Measurements from ENCODE around the gene ARFRP1. TPM values are rescaled to one million over a fixed set of nuclear protein-coding genes. Genes with fewer than 3 reads are reported as not detected.

Gene ARFRP1
- total RNA-seq, 4 donors from 2014 or later = 26.9 to 35.1 (median 27.8) TPM

- in situ Hi-C loops (cut with MboI; ENCODE audit: low sequenced_read_pairs in 4 of 4) = no loop called here
- Histone ChIP-seq H3K4me1 (peaks cover 7 to 15% of the 10 kb centered on the region in 2 donors), H3K27ac (no peak overlapping the region), H3K4me3 (no peak overlapping the region), H3K9me3 (no peaks in the 10 kb centered on the region), H3K36me3 (peaks cover 0 to 35% of the 10 kb centered on the region in 2 donors), H3K27me3 (no peaks in the 10 kb centered on the region)
- ATAC-seq (no peak), DNase-seq (no peak)
- no peak for TF ChIP-seq POLR2A (IDR thresholded peaks at IDR 0.05)
- no peak for TF ChIP-seq CTCF (IDR thresholded peaks at IDR 0.05 in 4 of 5, conservative IDR thresholded peaks at IDR 0.05 in 1 of 5)
- intact Hi-C loops (cut with DNase I; ENCODE audit: low total_unique reads) = loop anchor here (5.0 kb wide), 1 partner anchor 93 kb away; no protein-coding TSS in a partner anchor
These were observed 27.4 kb upstream of the ARFRP1 start for GRCh38 chr20:63734946-63735858.

- TF ChIP-seq CTCF (IDR thresholded peaks at IDR 0.05 in 4 of 5, conservative IDR thresholded peaks at IDR 0.05 in 1 of 5) (no peak), POLR2A (IDR thresholded peaks at IDR 0.05) (no peak)
- intact Hi-C loops (cut with DNase I; ENCODE audit: low total_unique reads) (no loop called here), in situ Hi-C loops (cut with MboI; ENCODE audit: low sequenced_read_pairs in 4 of 4) (no loop called here)
- no peak overlapping the region for H3K4me3 ChIP-seq
- ATAC-seq (no peak), DNase-seq (no peak)
- H3K27me3 ChIP-seq = no peaks in the 10 kb centered on the region
- peaks cover 0 to 35% of the 10 kb centered on the region in 2 donors for H3K36me3 ChIP-seq
- H3K9me3 ChIP-seq = no peaks in the 10 kb centered on the region
- H3K27ac ChIP-seq = no peak overlapping the region
- H3K4me1 ChIP-seq = peaks cover 7 to 15% of the 10 kb centered on the region in 2 donors
These were observed 26.6 kb upstream of the ARFRP1 start for GRCh38 chr20:63734111-63734945.

GRCh38 chr20:63733579-63734081 lies 25.9 kb upstream of the ARFRP1 start:
- intact Hi-C loops (cut with DNase I; ENCODE audit: low total_unique reads) = no loop called here
- DNase-seq (no peak), ATAC-seq (no peak)
- in situ Hi-C loops (cut with MboI; ENCODE audit: low sequenced_read_pairs in 4 of 4) = no loop called here
- no peaks in the 10 kb centered on the region for H3K27me3 ChIP-seq
- H3K4me3 ChIP-seq = no peak overlapping the region
- H3K27ac ChIP-seq = no peak overlapping the region
- peaks cover 6 to 9% of the 10 kb centered on the region in 2 donors for H3K4me1 ChIP-seq
- H3K36me3 ChIP-seq = peaks cover 0 to 35% of the 10 kb centered on the region in 2 donors
- H3K9me3 ChIP-seq = no peaks in the 10 kb centered on the region
- TF ChIP-seq POLR2A (IDR thresholded peaks at IDR 0.05) = no peak
- TF ChIP-seq CTCF (IDR thresholded peaks at IDR 0.05 in 4 of 5, conservative IDR thresholded peaks at IDR 0.05 in 1 of 5) = no peak

GRCh38 chr20:63733117-63733516 lies 25.3 kb upstream of the ARFRP1 start:
- no peak overlapping the region for H3K4me3 ChIP-seq
- H3K27me3 ChIP-seq = no peaks in the 10 kb centered on the region
- H3K9me3 ChIP-seq = no peaks in the 10 kb centered on the region
- peaks cover under 1 to 4% of the 10 kb centered on the region in 2 donors for H3K4me1 ChIP-seq
- no peak for ATAC-seq
- H3K36me3 ChIP-seq = peaks cover 0 to 35% of the 10 kb centered on the region in 2 donors
- in situ Hi-C loops (cut with MboI; ENCODE audit: low sequenced_read_pairs in 4 of 4) (no loop called here), intact Hi-C loops (cut with DNase I; ENCODE audit: low total_unique reads) (no loop called here)
- no peak overlapping the region for H3K27ac ChIP-seq
- DNase-seq = no peak
- TF ChIP-seq CTCF (IDR thresholded peaks at IDR 0.05 in 4 of 5, conservative IDR thresholded peaks at IDR 0.05 in 1 of 5) (no peak), POLR2A (IDR thresholded peaks at IDR 0.05) (no peak)

All from gastrocnemius medialis (tissue), 4 donors.